LNCAP (cell line): ENCODE measurements around the gene CCDC187.

Source experiments
- CTCF ChIP-seq: fragments of 450-650 bp; IDR thresholded peaks from 2 replicates; pipeline ENCODE4 v1.5.1; 2017; ENCODE audit warnings: mild to moderate bottlenecking

Gene CCDC187

GRCh38 chr9:136337416-136338395 is 33.8 kb upstream of the CCDC187 start:
- no peak for TF ChIP-seq CTCF

GRCh38 chr9:136336881-136337280 is 33.0 kb upstream of the CCDC187 start:
- TF ChIP-seq CTCF = no peak

- no peak for TF ChIP-seq CTCF
These were observed 32.4 kb upstream of the CCDC187 start for GRCh38 chr9:136336156-136336870.

GRCh38 chr9:136335296-136336155 is 31.6 kb upstream of the CCDC187 start:
- no peak for TF ChIP-seq CTCF

GRCh38 chr9:136334541-136334940 is 30.6 kb upstream of the CCDC187 start:
- no peak for TF ChIP-seq CTCF

- no peak for TF ChIP-seq CTCF
These were observed 29.6 kb upstream of the CCDC187 start for GRCh38 chr9:136333486-136333885.

GRCh38 chr9:136333045-136333444 is 29.2 kb upstream of the CCDC187 start:
- no peak for TF ChIP-seq CTCF
